Right lobe of liver (tissue), 6 donors: Measurements from ENCODE around the gene OR10H5. TPM values are rescaled to one million over a fixed set of nuclear protein-coding genes. Genes with fewer than 3 reads are reported as not detected.
"Not testable (repeated sequence)": the region's sequence is repeated elsewhere in the genome, so short reads cannot be mapped to it uniquely, and the experiment has no call there.

ENCODE experiments used
- ATAC-seq, 4 donors: fragments of 200-7000 bp; cut with Tn5 transposase; one replicate each; pipeline ENCODE4 v1.9.1; 2020; ENCODE audit warnings: mild to moderate bottlenecking in 4 of 4, moderate library complexity in 4 of 4
- DNase-seq, 3 donors: peaks; one replicate each; pipeline ENCODE4 v3.0.0-alpha.2; 2020
- H3K27ac ChIP-seq, 3 donors: fragments of 200-600 bp; one replicate each; pipeline ENCODE4 v1.8.0; 2022
- H3K27me3 ChIP-seq, 2 donors: fragments of 200-600 bp; one replicate each; pipeline ENCODE4 v1.8.0; 2022
- H3K36me3 ChIP-seq, 4 donors: fragments of 200-600 bp; sonication (generic) in 1 of 4; one replicate each; pipeline versions ENCODE4 v1.5.1 to v1.8.0; 2017 to 2022; ENCODE audit warnings: control low read depth in 1 of 4
- H3K4me1 ChIP-seq, 4 donors: fragments of 200-600 bp; sonication (generic) in 1 of 4; one replicate each; pipeline versions ENCODE4 v1.5.1 to v1.8.0; 2017 to 2022; ENCODE audit warnings: control low read depth in 1 of 4
- H3K4me3 ChIP-seq, 3 donors: fragments of 200-600 bp; one replicate each; pipeline ENCODE4 v1.8.0; 2022
- H3K9me3 ChIP-seq, 4 donors: fragments of 200-600 bp; sonication (generic) in 1 of 4; one replicate each; pipeline versions ENCODE4 v1.5.1 to v1.8.0; 2017 to 2022; ENCODE audit warnings: control low read depth in 1 of 4
- POLR2A ChIP-seq: fragments of 450-650 bp; IDR thresholded peaks from one replicate; pipeline ENCODE4 v1.6.1; 2017; ENCODE audit warnings: antibody characterized with exemption, mild to moderate bottlenecking
- WGBS: methylation state at CpG from one replicate; pipeline ENCODE4 v1.1.6; 2018; ENCODE audit warnings: low coverage, low lambda C conversion rate; ENCODE audit not compliant: insufficient coverage; ENCODE audit errors: missing lambda C conversion rate; 5-methylcytosine and 5-hydroxymethylcytosine counted together
- intact Hi-C, 2 donors: fragments of 100-400 bp; cut with DNase I; formaldehyde crosslinking; loops; one replicate each; pipeline versions ENCODE4 v1.11.2 to v1.14.1; 2022
- total RNA-seq, 6 experiments: library from RNA; depleted of rRNA in 2 of 6; stranded (reverse); fragments of >200 nt in 2 of 6; fragmentation: NEBNext Ultra II Directional in 3 of 6; extraction: Animal tissue kit (Norgen Biotek cat#: 25700) in 3 of 6; gene quantifications; one replicate each; pipeline versions ENCODE4 v1.1.0 to v1.2.4, GENCODE V29; 2016 to 2023
- TF ChIP-seq, protein P1 (sequence below), 4 donors: fragments of 200-600 bp in 3 of 4; fragments of 450-650 bp in 1 of 4; IDR thresholded peaks; one replicate each; pipeline versions ENCODE4 v1.5.1 to v1.8.0; 2016 to 2022; ENCODE audit warnings: antibody characterized with exemption in 4 of 4, mild to moderate bottlenecking in 2 of 4
- donor health status: DM: no; HTN: yes; CAD: no.
- donor health status: DM: no; HTN: no; CAD: no.
- donor health status: DM: no; HTN: no; CAD: no.
- donor health status: DM: no; HTN: yes; CAD: no.
- donor health status: DM: no; HTN: yes; CAD: no.

The OR10H5 gene
- total RNA-seq, 6 experiments from 2014 or later, result not detected

DNA sequence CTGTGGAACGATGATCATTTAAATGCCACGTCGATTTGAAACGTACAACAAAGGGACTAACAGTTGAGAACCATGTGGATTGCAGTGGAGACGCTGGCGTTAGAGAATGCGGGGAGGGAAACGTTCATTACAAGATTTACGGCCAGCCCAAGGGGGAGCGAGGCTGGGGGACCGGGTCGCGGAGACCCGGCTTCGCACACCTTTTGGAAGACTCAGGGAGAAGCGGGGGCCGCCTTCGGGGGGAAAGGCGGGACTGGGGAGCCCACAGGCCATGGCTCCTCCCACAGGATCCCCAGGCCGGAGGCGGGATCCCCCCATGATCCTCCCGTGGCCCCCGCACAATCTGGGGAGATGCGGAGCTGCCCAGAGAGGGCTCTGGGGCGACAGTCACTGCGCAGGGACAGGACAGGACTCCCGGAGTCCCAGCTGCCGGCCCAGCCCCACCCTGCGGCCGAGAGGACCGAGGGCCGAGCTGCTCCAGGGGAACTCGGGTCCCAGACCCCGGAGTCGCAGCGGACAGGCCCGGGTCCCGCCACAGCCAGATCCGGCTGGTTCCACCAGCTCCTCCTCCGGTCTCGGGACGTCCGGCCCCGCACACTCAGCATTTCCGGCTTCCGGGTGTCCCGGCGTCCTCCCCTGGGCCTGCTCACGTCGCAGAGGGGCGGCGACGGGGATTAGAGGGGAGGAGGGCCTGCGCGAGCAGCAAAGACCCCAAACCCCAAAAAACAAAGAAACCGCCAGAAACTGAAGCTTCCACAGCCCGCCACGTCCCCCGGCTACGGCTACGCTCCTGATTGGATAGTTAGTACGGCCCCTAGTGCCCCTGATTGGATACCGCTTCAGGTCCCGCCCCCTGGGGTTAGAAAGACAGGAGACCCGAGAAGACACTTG is 49.1 kb downstream of the OR10H5 start:
- DNase-seq (peak; percentile 96 to 99 (median 97)), ATAC-seq (peak; percentile 98 to 99 (median 98))
- peak; percentile 85 for TF ChIP-seq POLR2A
- TF ChIP-seq, protein P1, sequence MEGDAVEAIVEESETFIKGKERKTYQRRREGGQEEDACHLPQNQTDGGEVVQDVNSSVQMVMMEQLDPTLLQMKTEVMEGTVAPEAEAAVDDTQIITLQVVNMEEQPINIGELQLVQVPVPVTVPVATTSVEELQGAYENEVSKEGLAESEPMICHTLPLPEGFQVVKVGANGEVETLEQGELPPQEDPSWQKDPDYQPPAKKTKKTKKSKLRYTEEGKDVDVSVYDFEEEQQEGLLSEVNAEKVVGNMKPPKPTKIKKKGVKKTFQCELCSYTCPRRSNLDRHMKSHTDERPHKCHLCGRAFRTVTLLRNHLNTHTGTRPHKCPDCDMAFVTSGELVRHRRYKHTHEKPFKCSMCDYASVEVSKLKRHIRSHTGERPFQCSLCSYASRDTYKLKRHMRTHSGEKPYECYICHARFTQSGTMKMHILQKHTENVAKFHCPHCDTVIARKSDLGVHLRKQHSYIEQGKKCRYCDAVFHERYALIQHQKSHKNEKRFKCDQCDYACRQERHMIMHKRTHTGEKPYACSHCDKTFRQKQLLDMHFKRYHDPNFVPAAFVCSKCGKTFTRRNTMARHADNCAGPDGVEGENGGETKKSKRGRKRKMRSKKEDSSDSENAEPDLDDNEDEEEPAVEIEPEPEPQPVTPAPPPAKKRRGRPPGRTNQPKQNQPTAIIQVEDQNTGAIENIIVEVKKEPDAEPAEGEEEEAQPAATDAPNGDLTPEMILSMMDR (IDR thresholded peaks at IDR 0.05), result no peak
- Histone ChIP-seq H3K27ac (peak overlapping the region; percentile 98 to 100 (median 100)), H3K4me3 (peak overlapping the region; percentile 75 to 90 (median 88)), H3K4me1 (peaks cover 0 to 5% (median 0%) of the 10 kb centered on the region in 4 donors), H3K36me3 (no peaks in the 10 kb centered on the region), H3K27me3 (no peaks in the 10 kb centered on the region), H3K9me3 (no peaks in the 10 kb centered on the region)
- intact Hi-C loops, result no loop called here
- WGBS, result under 1% methylated on average over 33 of the region's 65 CpGs

DNA sequence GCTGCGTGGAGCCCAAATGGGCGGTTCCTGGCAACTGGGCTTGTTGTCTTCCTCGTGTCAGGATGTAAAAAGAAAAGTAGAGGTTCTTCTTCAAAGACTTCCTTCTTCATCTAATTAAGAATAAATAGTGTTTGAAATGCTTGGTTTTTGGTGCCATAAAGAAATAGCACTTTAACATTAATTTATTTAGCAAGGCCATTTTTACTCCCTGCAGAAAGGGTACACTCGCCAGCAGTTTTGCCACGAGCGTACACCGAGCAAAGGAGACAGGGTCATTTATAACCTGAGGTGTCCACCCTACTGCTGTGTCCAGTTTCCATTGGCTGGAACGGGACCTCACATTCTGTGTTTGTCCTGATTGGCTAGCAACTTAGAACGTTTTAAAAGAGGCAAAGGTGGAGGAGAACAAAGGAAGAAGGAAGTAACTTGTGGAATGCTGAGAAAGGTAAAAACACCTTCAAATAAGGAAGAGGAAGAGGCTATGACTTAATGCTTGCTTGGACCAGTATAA is 49.8 kb downstream of the OR10H5 start:
- intact Hi-C loops, result no loop called here
- peak; percentile 29 to 65 (median 46) for ATAC-seq
- H3K9me3 ChIP-seq, result no peaks in the 10 kb centered on the region
- H3K27me3 ChIP-seq, result no peaks in the 10 kb centered on the region
- no peaks in the 10 kb centered on the region for H3K36me3 ChIP-seq
- peaks cover 0 to 5% (median 0%) of the 10 kb centered on the region in 4 donors for H3K4me1 ChIP-seq
- TF ChIP-seq, protein P1 (IDR thresholded peaks at IDR 0.05), result no peak
- TF ChIP-seq POLR2A, result peak; percentile 82
- H3K4me3 ChIP-seq, result peak overlapping the region; percentile 75 to 90 (median 88)
- 0% methylated on average over 9 of the region's 9 CpGs for WGBS
- peak in 1 of 3 donors; percentile 83 for DNase-seq
- H3K27ac ChIP-seq, result peak overlapping the region; percentile 98 to 100 (median 100)

DNA sequence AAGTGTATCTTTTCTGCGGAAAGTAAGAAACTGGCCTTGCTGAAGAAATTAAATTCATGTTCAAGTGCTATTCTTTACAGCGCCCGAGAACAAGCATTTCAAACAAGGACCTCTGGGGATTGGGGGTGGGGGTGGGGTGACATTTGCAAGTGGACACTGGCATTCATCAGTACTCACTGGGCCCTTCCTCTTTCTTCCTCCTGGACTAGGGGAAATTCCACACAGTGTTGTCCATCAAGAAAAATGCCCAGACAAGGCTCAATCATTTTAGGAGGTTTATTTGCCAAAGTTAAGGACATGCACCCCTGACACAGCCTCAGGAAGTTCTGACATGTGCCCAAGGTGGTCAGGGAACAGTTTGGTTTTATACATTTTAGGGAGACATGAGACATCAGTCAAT is 50.9 kb downstream of the OR10H5 start:
- WGBS, result 92% methylated on average over 3 of the region's 3 CpGs
- Histone ChIP-seq H3K9me3 (no peaks in the 10 kb centered on the region), H3K27me3 (no peaks in the 10 kb centered on the region), H3K4me3 (no peak overlapping the region), H3K4me1 (peaks cover 0 to 5% (median 0%) of the 10 kb centered on the region in 4 donors), H3K27ac (no peak overlapping the region), H3K36me3 (no peaks in the 10 kb centered on the region)
- intact Hi-C loops, result no loop called here
- ATAC-seq (no peak), DNase-seq (no peak)
- TF ChIP-seq, protein P1 (IDR thresholded peaks at IDR 0.05), result no peak
- no peak for TF ChIP-seq POLR2A

DNA sequence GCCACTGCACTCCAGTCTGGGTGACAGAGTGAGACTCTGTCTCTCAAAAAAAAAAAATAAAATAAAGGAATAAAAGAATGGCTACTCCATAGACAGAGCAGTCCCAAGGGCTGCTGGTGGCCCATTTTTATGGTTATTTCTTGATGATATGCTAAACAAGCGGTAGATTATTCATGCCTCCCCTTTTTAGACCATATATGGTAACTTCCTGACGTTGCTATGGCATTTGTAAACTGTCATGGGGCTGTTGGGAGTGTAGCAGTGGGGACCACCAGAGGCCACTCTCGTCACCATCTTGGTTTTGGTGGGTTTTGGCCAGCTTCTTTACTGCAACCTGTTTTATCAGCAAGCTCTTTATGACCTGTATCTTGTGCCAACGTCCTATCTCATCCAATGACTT is 52.4 kb downstream of the OR10H5 start:
- H3K4me3 ChIP-seq, H3K36me3 ChIP-seq, H3K27ac ChIP-seq, H3K9me3 ChIP-seq, ATAC-seq, intact Hi-C loops, H3K4me1 ChIP-seq, H3K27me3 ChIP-seq, DNase-seq: not testable (repeated sequence)
- WGBS, result 81% methylated on average over 4 of the region's 4 CpGs

DNA sequence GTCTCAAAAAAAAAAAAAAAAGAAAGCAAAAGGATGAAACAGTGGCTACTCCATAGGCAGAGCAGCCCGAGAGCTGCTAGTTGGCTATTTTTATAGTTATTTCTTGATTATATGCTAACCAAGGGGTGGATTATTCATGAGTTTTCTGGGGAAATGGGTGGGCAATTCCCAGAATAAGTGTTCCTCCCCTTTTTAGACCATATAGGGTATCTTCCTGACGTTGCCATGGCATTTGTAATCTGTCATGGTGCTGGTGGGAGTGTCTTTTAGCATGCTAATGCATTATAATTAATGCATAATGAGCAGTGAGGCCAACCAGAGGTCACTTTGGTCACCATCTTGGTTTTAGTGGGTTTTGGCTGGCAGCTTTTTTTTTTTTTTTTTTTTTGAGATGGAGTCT is 53.4 kb downstream of the OR10H5 start:
- 51% methylated on average over 2 of the region's 2 CpGs for WGBS
- no peaks in the 10 kb centered on the region for H3K36me3 ChIP-seq

More for the DNA sequence above, 53.4 kb downstream of the OR10H5 start:
- Histone ChIP-seq H3K9me3 (no peaks in the 10 kb centered on the region), H3K4me1 (peaks cover 0 to 5% (median 0%) of the 10 kb centered on the region in 4 donors), H3K27me3 (no peaks in the 10 kb centered on the region), H3K4me3 (no peak overlapping the region), H3K27ac (no peak overlapping the region)
- intact Hi-C loops, result no loop called here
- TF ChIP-seq, protein P1 (IDR thresholded peaks at IDR 0.05), result no peak
- no peak for TF ChIP-seq POLR2A
- ATAC-seq, result no peak
- DNase-seq, result no peak
